ENCODE results near the gene ARHGAP36.

The ARHGAP36 gene

DNA sequence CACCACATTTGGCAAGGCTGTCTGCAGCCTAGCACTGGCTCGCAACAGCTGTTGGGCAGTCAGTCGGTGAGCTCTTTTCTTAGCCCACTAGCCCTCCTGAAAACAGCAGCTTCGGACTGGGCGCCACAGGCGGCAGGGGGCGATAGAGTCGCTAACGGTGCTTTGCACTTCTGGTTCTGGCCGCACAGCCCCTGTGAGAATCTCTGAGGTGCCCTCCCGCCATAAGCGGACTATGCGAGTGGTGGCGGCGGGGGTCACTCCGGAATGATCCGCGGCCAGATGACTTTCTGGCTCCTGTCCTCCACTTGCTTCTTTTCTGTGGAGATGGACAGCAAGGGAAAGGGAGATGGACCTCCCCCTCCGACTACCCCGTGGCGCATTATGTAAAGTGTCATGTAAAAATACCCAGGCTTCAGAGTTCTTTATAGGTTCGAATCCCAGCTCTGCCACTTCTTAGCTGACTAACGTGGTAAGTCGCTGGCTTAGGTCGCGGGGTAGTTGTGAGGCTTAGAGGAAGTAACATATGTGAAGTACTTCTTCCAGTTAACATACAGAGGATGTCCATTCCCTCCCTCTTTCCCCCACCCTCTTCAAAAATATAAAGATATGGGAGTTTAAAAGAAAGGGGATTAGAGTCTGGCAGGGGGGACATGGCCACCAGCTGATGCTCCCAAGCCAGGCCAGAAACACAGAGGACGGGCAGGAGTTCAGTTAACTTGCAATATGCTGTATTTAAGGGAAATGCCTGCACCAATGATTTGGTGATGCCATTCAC, 11.0 kb downstream of the ARHGAP36 start:
- DNase-seq (ENCODE audit: low spot score): peak; percentile 41

DNA sequence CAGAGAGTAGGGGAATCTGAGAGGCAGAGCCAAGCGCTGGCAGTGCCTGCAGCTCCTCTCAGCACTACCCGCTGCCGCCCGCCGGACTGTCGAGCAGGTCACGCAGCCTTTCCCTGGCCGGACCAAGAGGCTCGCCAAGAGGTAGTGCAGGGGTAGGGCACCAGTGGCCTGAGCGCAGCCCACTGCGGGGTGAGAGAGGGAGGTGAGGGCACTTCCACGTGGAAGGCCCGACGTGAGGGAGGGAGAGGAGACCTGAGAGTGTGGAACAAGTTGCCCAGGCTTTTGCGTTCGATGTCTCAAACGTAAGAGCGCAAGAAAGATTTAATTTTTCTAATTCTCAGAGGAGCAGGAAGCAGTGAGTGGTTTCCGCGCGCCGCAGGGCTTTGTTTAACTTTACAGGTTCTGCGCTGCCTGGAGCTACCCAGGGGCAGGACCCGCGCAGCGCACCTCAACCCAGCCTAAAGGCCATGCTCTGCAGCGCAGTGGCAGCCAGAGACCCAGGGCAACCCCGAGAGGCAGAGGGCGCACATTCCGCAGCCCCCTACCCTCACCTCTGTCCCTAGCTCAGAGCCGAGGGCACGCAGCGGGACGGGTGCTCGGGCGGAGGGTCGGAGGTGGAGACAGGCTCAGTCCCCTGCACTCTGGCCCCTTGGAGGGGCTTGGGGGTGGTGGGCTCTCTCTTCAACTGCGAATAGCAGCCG, 14.9 kb downstream of the ARHGAP36 start:
- no peak for DNase-seq (ENCODE audit: low spot score)

DNA sequence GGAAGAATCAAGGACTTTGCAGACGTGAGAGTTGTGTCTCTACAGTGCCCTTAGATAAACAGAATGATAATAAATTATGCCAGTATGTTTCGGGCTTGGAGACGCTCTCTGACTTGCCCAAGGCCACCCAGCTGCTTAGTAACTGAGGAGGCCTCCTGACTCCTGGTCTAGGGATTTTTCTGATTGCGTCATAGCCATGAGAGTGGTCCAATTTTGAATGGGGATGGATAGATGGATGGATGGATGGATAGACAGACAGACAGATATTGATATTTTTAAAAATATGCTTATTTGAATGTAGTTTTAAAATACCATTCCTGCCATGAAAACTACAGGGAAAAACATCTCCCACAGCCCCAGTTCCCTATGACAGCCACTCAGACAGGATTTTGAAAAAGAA, 15.5 kb downstream of the ARHGAP36 start:
- no peak for DNase-seq (ENCODE audit: low spot score)

DNA sequence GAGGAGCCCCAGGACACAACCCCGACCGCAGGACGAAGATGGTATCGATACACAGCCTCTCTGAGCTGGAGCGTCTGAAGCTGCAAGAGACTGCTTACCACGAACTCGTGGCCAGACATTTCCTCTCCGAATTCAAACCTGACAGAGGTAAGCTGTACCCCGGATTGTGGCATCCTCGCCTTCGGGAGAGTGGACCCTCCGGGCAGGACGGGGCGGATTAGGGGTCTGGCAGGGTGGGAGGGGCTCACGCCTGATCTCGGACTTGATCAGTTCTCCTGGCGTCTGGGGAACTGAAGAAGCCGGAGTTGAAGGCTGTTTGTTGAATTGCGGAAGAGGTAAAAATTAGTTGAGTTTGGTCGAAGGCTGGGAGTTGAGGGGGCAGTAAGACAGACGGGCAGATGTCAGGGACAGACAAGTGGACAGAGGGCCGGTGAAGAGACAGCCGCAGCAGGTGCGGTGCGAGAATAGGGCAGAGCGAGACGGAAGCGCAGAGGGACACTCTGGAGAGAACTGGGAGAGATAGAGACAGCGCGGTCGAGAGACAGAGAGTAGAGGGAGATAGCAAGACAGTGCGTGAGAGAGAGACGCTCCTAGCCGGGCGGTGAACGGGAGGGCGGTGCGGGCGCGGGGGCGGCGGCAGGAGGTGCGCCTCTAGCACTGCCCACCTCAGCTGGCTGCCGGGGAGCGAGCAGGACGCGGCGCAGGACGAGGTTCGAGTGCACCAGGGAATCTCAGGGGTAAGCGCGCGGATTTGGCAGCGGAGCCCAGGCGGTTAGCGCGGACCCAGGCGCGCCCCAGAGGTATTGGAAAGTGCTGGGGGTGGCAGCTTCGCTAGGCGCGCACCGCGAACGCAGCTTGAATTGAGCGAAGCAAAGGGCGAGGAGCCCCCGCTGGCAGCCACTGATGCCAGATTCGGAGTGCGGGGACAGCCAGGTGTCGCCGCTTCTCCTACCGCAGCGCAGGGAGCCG, 23.9 kb downstream of the ARHGAP36 start:
- DNase-seq (ENCODE audit: low spot score): no peak

DNA sequence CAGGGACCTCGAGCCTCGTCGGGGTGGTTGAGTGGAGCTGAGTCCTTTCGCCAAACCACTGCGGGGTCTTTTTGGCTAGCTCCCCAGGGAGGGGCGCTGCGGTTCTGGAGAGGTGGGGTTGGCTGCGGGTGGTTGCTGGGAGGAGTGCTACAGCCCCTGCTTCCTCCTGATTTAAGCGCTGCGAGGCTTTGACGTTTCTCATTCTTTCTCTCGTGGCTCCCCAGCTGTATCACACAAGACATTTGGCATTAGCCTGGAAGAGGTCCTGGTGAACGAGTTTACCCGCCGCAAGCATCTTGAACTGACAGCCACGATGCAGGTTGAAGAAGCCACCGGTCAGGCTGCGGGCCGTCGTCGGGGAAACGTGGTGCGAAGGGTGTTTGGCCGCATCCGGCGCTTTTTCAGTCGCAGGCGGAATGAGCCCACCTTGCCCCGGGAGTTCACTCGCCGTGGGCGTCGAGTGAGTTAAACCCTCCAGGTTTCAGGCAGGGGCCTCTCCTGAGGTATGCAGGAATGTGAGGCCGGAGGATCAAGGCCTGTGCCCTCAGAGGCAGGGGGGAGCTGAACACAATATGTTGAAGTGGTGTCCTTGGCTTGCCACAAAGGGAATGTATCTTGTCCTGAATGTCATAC, 25.5 kb downstream of the ARHGAP36 start:
- DNase-seq (ENCODE audit: low spot score): no peak

DNA sequence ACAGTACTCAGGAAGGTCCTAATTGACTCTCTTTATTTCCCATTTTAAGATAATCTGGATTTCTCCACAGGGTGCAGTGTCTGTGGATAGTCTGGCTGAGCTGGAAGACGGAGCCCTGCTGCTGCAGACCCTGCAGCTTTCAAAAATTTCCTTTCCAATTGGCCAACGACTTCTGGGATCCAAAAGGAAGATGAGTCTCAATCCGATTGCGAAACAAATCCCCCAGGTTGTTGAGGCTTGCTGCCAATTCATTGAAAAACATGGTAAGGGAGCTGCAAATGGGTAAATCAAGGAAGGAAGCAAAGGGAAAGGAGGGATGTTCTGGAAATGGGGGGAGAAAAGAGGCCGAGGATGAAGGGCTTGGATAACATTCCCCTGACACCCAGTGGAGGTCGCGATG, 26.0 kb downstream of the ARHGAP36 start:
- no peak for DNase-seq (ENCODE audit: low spot score)

DNA sequence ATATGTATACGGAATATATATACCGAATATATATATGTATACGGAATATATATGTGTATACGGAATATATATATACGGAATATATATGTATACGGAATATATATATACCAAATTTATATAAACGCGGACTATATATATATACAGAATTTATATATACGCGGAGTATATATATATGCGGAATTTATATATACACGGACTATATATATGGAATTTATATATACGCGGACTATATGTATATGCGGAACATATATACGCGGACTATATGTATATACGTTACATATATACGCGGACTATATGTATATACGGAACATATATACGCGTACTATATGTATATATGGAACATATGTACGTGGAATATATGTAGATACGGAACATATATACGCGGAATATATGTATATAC, 78.6 kb downstream of the ARHGAP36 start:
- no peak for DNase-seq (ENCODE audit: low spot score)

DNA sequence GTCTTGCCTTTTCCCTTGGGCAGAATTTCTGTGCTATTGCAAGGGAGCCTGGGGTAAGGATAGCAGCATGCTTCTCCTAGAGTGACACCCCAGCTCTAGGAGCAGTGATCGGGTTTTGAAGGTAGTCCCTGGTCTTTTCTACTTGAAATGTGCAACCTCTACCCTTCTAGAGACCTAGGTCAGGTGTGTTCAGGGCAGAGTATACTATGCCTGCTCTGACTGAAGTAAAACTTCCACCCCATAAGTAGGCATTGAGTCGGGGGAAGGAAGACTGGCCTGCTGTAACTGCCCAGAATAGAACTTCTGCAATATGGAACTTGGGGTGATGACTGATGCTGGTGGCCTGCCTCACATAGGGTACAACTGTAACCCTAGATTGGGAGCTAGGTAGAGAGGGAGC, 80.9 kb downstream of the ARHGAP36 start:
- DNase-seq (ENCODE audit: low spot score): no peak
